GM19193 (cell line): ENCODE results near the gene TBKBP1.

ENCODE experiments used
- POLR2A ChIP-seq: IDR thresholded peaks from 4 replicates; pipeline ENCODE4 v1.6.1; 2011; ENCODE audit not compliant: insufficient read depth, insufficient read length; ENCODE audit errors: extremely low read depth

TBKBP1 gene

GRCh38 chr17:47702391-47702995, 8.5 kb downstream of the TBKBP1 start:
- TF ChIP-seq POLR2A: no peak

- TF ChIP-seq POLR2A: no peak
These were observed 9.2 kb downstream of the TBKBP1 start for GRCh38 chr17:47703191-47703591.

- no peak for TF ChIP-seq POLR2A
These were observed 9.7 kb downstream of the TBKBP1 start for GRCh38 chr17:47703671-47704070.

GRCh38 chr17:47704116-47704515, 10.2 kb downstream of the TBKBP1 start:
- no peak for TF ChIP-seq POLR2A

- TF ChIP-seq POLR2A: no peak
These were observed 10.8 kb downstream of the TBKBP1 start for GRCh38 chr17:47704736-47705135.

GRCh38 chr17:47705536-47706530, 11.9 kb downstream of the TBKBP1 start:
- TF ChIP-seq POLR2A: no peak

GRCh38 chr17:47707056-47707804, 13.3 kb downstream of the TBKBP1 start:
- no peak for TF ChIP-seq POLR2A

GRCh38 chr17:47707884-47708283, 13.9 kb downstream of the TBKBP1 start:
- TF ChIP-seq POLR2A: no peak

- no peak for TF ChIP-seq POLR2A
These were observed 14.4 kb downstream of the TBKBP1 start for GRCh38 chr17:47708312-47708863.

- no peak for TF ChIP-seq POLR2A
These were observed 15.0 kb downstream of the TBKBP1 start for GRCh38 chr17:47708864-47709541.

GRCh38 chr17:47709594-47709993, 15.6 kb downstream of the TBKBP1 start:
- TF ChIP-seq POLR2A: no peak

GRCh38 chr17:47711366-47712099, 17.6 kb downstream of the TBKBP1 start:
- TF ChIP-seq POLR2A: no peak

- TF ChIP-seq POLR2A: no peak
These were observed 18.5 kb downstream of the TBKBP1 start for GRCh38 chr17:47712330-47713023.

- TF ChIP-seq POLR2A: no peak
These were observed 20.2 kb downstream of the TBKBP1 start for GRCh38 chr17:47713980-47714700.
